Measurements from ENCODE around the gene EFCAB8. TPM values are rescaled to one million over a fixed set of nuclear protein-coding genes. Genes with fewer than 3 reads are reported as not detected.

Gene EFCAB8
- total RNA-seq, 2 experiments from 2014 or later = not detected

GRCh38 chr20:32894026-32894483 lies 35.3 kb downstream of the EFCAB8 start:
- POLR2A ChIA-PET = no interaction called here
- CTCF ChIA-PET (ENCODE audit: unreplicated experiment) = no interaction called here
- Histone ChIP-seq H3K36me3 (ENCODE audit: insufficient read depth, low read length) (no peaks in the 10 kb centered on the region), H3K4me2 (ENCODE audit: low read length) (no peak overlapping the region), H3K9me3 (ENCODE audit: low read length) (no peaks in the 10 kb centered on the region), H3K9me2 (ENCODE audit: insufficient read depth, low read length) (no peaks in the 10 kb centered on the region), H4K20me1 (ENCODE audit: insufficient read depth, low read length) (no peaks in the 10 kb centered on the region), H3K4me3 (ENCODE audit: low read depth, low read length, poor library complexity, severe bottlenecking) (no peak overlapping the region), H2AFZ (ENCODE audit: low read length) (no peak overlapping the region), H3K79me2 (ENCODE audit: insufficient read depth, low read depth, low read length) (no peaks in the 10 kb centered on the region), H3K4me1 (ENCODE audit: insufficient read depth, low read length, poor library complexity, severe bottlenecking) (no peaks in the 10 kb centered on the region), H3K27ac (ENCODE audit: low read depth, low read length, poor library complexity, severe bottlenecking) (no peak overlapping the region)
- no peak for TF ChIP-seq EZH2phosphoT487 (IDR thresholded peaks at IDR 0.05; ENCODE audit: borderline replicate concordance, low read depth, low read length)
- TF ChIP-seq CTCF (conservative IDR thresholded peaks at IDR 0.05; ENCODE audit: low read length) = peak; percentile 68
- DNase-seq (ENCODE audit: low spot score) = peak; percentile 34
- no TSS peak for BruUV-seq (replicated peaks)
- intact Hi-C loops (cut with micrococcal nuclease; ENCODE audit: unreplicated experiment) = no loop called here

GRCh38 chr20:32894711-32895355 lies 36.1 kb downstream of the EFCAB8 start:
- no peak for DNase-seq (ENCODE audit: low spot score)
- H2AFZ ChIP-seq (ENCODE audit: low read length) = no peak overlapping the region
- H3K27ac ChIP-seq (ENCODE audit: low read depth, low read length, poor library complexity, severe bottlenecking) = no peak overlapping the region
- H3K4me1 ChIP-seq (ENCODE audit: insufficient read depth, low read length, poor library complexity, severe bottlenecking) = no peaks in the 10 kb centered on the region
- no TSS peak for BruUV-seq (replicated peaks)
- H3K4me3 ChIP-seq (ENCODE audit: low read depth, low read length, poor library complexity, severe bottlenecking) = no peak overlapping the region
- no peaks in the 10 kb centered on the region for H4K20me1 ChIP-seq (ENCODE audit: insufficient read depth, low read length)
- no peaks in the 10 kb centered on the region for H3K79me2 ChIP-seq (ENCODE audit: insufficient read depth, low read depth, low read length)
- TF ChIP-seq EZH2phosphoT487 (IDR thresholded peaks at IDR 0.05; ENCODE audit: borderline replicate concordance, low read depth, low read length) = no peak
- TF ChIP-seq CTCF (conservative IDR thresholded peaks at IDR 0.05; ENCODE audit: low read length) = no peak
- POLR2A ChIA-PET = interaction anchor here (0.7 kb wide), 1 partner anchor 18 kb away, joined by 5 read pairs; no protein-coding TSS in a partner anchor
- H3K9me3 ChIP-seq (ENCODE audit: low read length) = no peaks in the 10 kb centered on the region
- H3K9me2 ChIP-seq (ENCODE audit: insufficient read depth, low read length) = no peaks in the 10 kb centered on the region
- H3K4me2 ChIP-seq (ENCODE audit: low read length) = no peak overlapping the region
- intact Hi-C loops (cut with micrococcal nuclease; ENCODE audit: unreplicated experiment) = no loop called here
- CTCF ChIA-PET (ENCODE audit: unreplicated experiment) = no interaction called here
- H3K36me3 ChIP-seq (ENCODE audit: insufficient read depth, low read length) = no peaks in the 10 kb centered on the region

- Histone ChIP-seq H3K4me2 (ENCODE audit: low read length) (no peak overlapping the region), H3K4me1 (ENCODE audit: insufficient read depth, low read length, poor library complexity, severe bottlenecking) (no peaks in the 10 kb centered on the region), H3K36me3 (ENCODE audit: insufficient read depth, low read length) (no peaks in the 10 kb centered on the region), H3K4me3 (ENCODE audit: low read depth, low read length, poor library complexity, severe bottlenecking) (no peak overlapping the region), H4K20me1 (ENCODE audit: insufficient read depth, low read length) (no peaks in the 10 kb centered on the region), H3K79me2 (ENCODE audit: insufficient read depth, low read depth, low read length) (no peaks in the 10 kb centered on the region), H3K9me2 (ENCODE audit: insufficient read depth, low read length) (no peaks in the 10 kb centered on the region), H2AFZ (ENCODE audit: low read length) (no peak overlapping the region), H3K27ac (ENCODE audit: low read depth, low read length, poor library complexity, severe bottlenecking) (no peak overlapping the region), H3K9me3 (ENCODE audit: low read length) (no peaks in the 10 kb centered on the region)
- no peak for TF ChIP-seq CTCF (conservative IDR thresholded peaks at IDR 0.05; ENCODE audit: low read length)
- TF ChIP-seq EZH2phosphoT487 (IDR thresholded peaks at IDR 0.05; ENCODE audit: borderline replicate concordance, low read depth, low read length) = no peak
- BruUV-seq (replicated peaks) = no TSS peak
- ChIA-PET POLR2A (interaction anchor here (0.7 kb wide), 1 partner anchor 286 kb away, joined by 3 read pairs; no protein-coding TSS in a partner anchor), CTCF (ENCODE audit: unreplicated experiment) (no interaction called here)
- intact Hi-C loops (cut with micrococcal nuclease; ENCODE audit: unreplicated experiment) = no loop called here
- no peak for DNase-seq (ENCODE audit: low spot score)
Measured at GRCh38 chr20:32896521-32897280, 38.0 kb downstream of the EFCAB8 start.

All from OCI-LY7 (cell line).